GM21526 (cell line): Measurements from ENCODE around the gene FGF6.

Experiments
- ATAC-seq: cut with Tn5 transposase; IDR thresholded peaks from one replicate; pipeline ENCODE4 v1.9.1; 2021; ENCODE audit warnings: moderate library complexity; ENCODE audit not compliant: unreplicated experiment, low FRiP score

The FGF6 gene

GRCh38 chr12:4448371-4448940 is 2.8 kb upstream of the FGF6 start:
- no peak for ATAC-seq

GRCh38 chr12:4447151-4447550 is 1.5 kb upstream of the FGF6 start:
- no peak for ATAC-seq

- ATAC-seq = no peak
Measured at GRCh38 chr12:4446335-4446734, 720 bp upstream of the FGF6 start.

GRCh38 chr12:4444031-4444430 is 1.6 kb downstream of the FGF6 start:
- no peak for ATAC-seq

GRCh38 chr12:4443616-4444015 is 2.0 kb downstream of the FGF6 start:
- no peak for ATAC-seq

- no peak for ATAC-seq
Measured at GRCh38 chr12:4441355-4442335, 4.0 kb downstream of the FGF6 start.

GRCh38 chr12:4440187-4440941 is 5.3 kb downstream of the FGF6 start:
- no peak for ATAC-seq

GRCh38 chr12:4439736-4440135 is 5.9 kb downstream of the FGF6 start:
- ATAC-seq = no peak

GRCh38 chr12:4438834-4439596 is 6.6 kb downstream of the FGF6 start:
- no peak for ATAC-seq

- ATAC-seq = no peak
Measured at GRCh38 chr12:4435537-4435936, 10.1 kb downstream of the FGF6 start.

GRCh38 chr12:4434706-4435425 is 10.7 kb downstream of the FGF6 start:
- no peak for ATAC-seq

- ATAC-seq = no peak
Measured at GRCh38 chr12:4434301-4434700, 11.3 kb downstream of the FGF6 start.

GRCh38 chr12:4433745-4434058 is 11.9 kb downstream of the FGF6 start:
- ATAC-seq = no peak

- no peak for ATAC-seq
Measured at GRCh38 chr12:4432878-4433744, 12.5 kb downstream of the FGF6 start.

- ATAC-seq = no peak
Measured at GRCh38 chr12:4431866-4432265, 13.7 kb downstream of the FGF6 start.

GRCh38 chr12:4431436-4431835 is 14.2 kb downstream of the FGF6 start:
- no peak for ATAC-seq

- no peak for ATAC-seq
Measured at GRCh38 chr12:4424422-4424821, 21.2 kb downstream of the FGF6 start.

- ATAC-seq = no peak
Measured at GRCh38 chr12:4423528-4424195, 22.0 kb downstream of the FGF6 start.

- ATAC-seq = no peak
Measured at GRCh38 chr12:4422985-4423384, 22.6 kb downstream of the FGF6 start.
